K562 (cell line): ENCODE data around the gene NVL. TPM values are rescaled to one million over a fixed set of nuclear protein-coding genes. Genes with fewer than 3 reads are reported as not detected.

Experiments used
- GABPB1 ChIP-seq: sonication (generic); formaldehyde crosslinking; IDR thresholded peaks from 2 replicates; pipeline ENCODE4 v1.8.0; 2022; ENCODE audit warnings: mild to moderate bottlenecking, missing genetic modification reagents
- NFYB ChIP-seq: IDR thresholded peaks from 2 replicates; pipeline ENCODE4 v1.6.1; 2011; ENCODE audit warnings: mild to moderate bottlenecking, moderate library complexity; ENCODE audit not compliant: insufficient read length; ENCODE audit errors: extremely low read depth
- PHB ChIP-seq: fragments of 250-450 bp; sonication (Bioruptor Pico); IDR thresholded peaks from 2 replicates; pipeline ENCODE4 v1.5.0; 2021
- PHF8 ChIP-seq: fragments of 200-600 bp; sonication (generic); IDR thresholded peaks from 2 replicates; pipeline ENCODE4 v1.6.1; 2012; ENCODE audit warnings: mixed run types, mild to moderate bottlenecking, inconsistent platforms, low read length, moderate library complexity, borderline replicate concordance
- SIN3B ChIP-seq: fragments of 450-650 bp; IDR thresholded peaks from 2 replicates; pipeline ENCODE4 v1.6.1; 2017; ENCODE audit warnings: low read depth, mild to moderate bottlenecking, moderate library complexity
- SRSF3 ChIP-seq: fragments of 200-400 bp; formaldehyde crosslinking; IDR thresholded peaks from 2 replicates; pipeline ENCODE4 v1.6.1; 2016; ENCODE audit warnings: mild to moderate bottlenecking, low read length, moderate library complexity; ENCODE audit not compliant: insufficient read depth
- SUPT5H ChIP-seq: fragments of 450-650 bp; IDR thresholded peaks from 2 replicates; pipeline ENCODE4 v1.6.1; 2016
- ZBTB40 ChIP-seq, 2 experiments: fragments of 450-650 bp in 1 of 2; sonication (generic) in 1 of 2; formaldehyde crosslinking in 1 of 2; IDR thresholded peaks; 2 replicates each; pipeline versions ENCODE4 v1.7.1 to v1.9.0; 2016 to 2022; ENCODE audit warnings: inconsistent platforms in 1 of 2, mild to moderate bottlenecking in 1 of 2, missing genetic modification reagents in 1 of 2
- ZBTB8A ChIP-seq: fragments of 450-650 bp; IDR thresholded peaks from 2 replicates; pipeline ENCODE4 v1.6.1; 2018; ENCODE audit warnings: mild to moderate bottlenecking, moderate library complexity; ENCODE audit not compliant: partially characterized antibody
- ZNF197 ChIP-seq: fragments of 200-800 bp; sonication (Bioruptor generic); IDR thresholded peaks from 2 replicates; pipeline ENCODE4 v1.6.1; 2016; ENCODE audit warnings: low read depth, missing genetic modification characterization, missing compliant biosample characterization
- ZSCAN29 ChIP-seq: fragments of 450-650 bp; IDR thresholded peaks from 2 replicates; pipeline ENCODE4 v1.6.1; 2017
- polyA plus RNA-seq, 8 experiments: library from polyadenylated mRNA; depleted of rRNA in 4 of 8; stranded (reverse) in 5 of 8; unstranded in 3 of 8; fragments of >200 nt; fragmentation: Nextera tagmentation in 2 of 8; fragmentation: Illumina TruSeq in 1 of 8; extraction: Ambion mirVana in 2 of 8; extraction: Trizol in 1 of 8; gene quantifications; 2 replicates each; pipeline versions ENCODE4 v1.2.1 to v1.2.3, GENCODE V29; 2011 to 2014; ENCODE audit warnings: inconsistent platforms in 1 of 8, missing spikeins in 1 of 8
- total RNA-seq, 7 experiments: library from RNA; depleted of rRNA in 6 of 7; stranded (reverse); fragments of >200 nt in 6 of 7; fragmentation: Illumina TruSeq in 2 of 7; extraction: Trizol in 2 of 7; gene quantifications; 2 replicates each; pipeline versions ENCODE4 v1.2.1 to v1.2.3, GENCODE V29; 2011 to 2021; ENCODE audit warnings: low replicate concordance in 1 of 7
- TF ChIP-seq, protein P1 (sequence below), 2 experiments: IDR thresholded peaks; 2 replicates each; pipeline ENCODE4 v1.6.1; 2012; ENCODE audit warnings: improper control_type of control experiment in 2 of 2, low read depth in 2 of 2, low read length in 2 of 2, borderline replicate concordance in 1 of 2
- TF ChIP-seq, protein P2 (sequence below): fragments of 200-800 bp; sonication (Bioruptor generic); IDR thresholded peaks from 2 replicates; pipeline ENCODE4 v1.6.1; 2017; ENCODE audit warnings: missing genetic modification characterization, missing compliant biosample characterization

The NVL gene
- total and polyA plus RNA-seq, 9 of the 15 experiments (the other 6 are each of a cell fraction or from before 2014, with no cell fraction given): 32.5 to 86.6 (median 62.9) TPM

GRCh38 chr1:224356685-224357625, 27.0 kb upstream of the NVL start, which contains the start of gene CNIH4 (continued):
- TF ChIP-seq ZBTB40 (IDR thresholded peaks at IDR 0.05) (peak; percentile 68), ZBTB40 (CRISPR knock-in tag; IDR thresholded peaks at IDR 0.05) (no peak), ZSCAN29 (0 out of 2 replicates have a peak, but pooled peaks have one; percentile 36), PHF8 (peak; percentile 93; the same call in 1 of the 2 replicates), GABPB1 (CRISPR knock-in tag) (peak; percentile 61; the same call in 1 of the 2 replicates), NFYB (peak; percentile 27), ZNF197 (CRISPR knock-in tag) (no peak; the same call in 1 of the 2 replicates), ZBTB8A (no peak), PHB (CRISPR knock-in tag) (no peak), SRSF3 (no peak), SIN3B (peak; percentile 64), SUPT5H (peak; percentile 86)
- TF ChIP-seq, protein P1, sequence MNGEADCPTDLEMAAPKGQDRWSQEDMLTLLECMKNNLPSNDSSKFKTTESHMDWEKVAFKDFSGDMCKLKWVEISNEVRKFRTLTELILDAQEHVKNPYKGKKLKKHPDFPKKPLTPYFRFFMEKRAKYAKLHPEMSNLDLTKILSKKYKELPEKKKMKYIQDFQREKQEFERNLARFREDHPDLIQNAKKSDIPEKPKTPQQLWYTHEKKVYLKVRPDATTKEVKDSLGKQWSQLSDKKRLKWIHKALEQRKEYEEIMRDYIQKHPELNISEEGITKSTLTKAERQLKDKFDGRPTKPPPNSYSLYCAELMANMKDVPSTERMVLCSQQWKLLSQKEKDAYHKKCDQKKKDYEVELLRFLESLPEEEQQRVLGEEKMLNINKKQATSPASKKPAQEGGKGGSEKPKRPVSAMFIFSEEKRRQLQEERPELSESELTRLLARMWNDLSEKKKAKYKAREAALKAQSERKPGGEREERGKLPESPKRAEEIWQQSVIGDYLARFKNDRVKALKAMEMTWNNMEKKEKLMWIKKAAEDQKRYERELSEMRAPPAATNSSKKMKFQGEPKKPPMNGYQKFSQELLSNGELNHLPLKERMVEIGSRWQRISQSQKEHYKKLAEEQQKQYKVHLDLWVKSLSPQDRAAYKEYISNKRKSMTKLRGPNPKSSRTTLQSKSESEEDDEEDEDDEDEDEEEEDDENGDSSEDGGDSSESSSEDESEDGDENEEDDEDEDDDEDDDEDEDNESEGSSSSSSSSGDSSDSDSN (IDR thresholded peaks at IDR 0.05; ENCODE audit: borderline replicate concordance in 1 of 2, low read depth in 2 of 2, low read length in 2 of 2): peak; percentile 71 to 80; a peak in 3 of 4 replicates
- TF ChIP-seq, protein P2, sequence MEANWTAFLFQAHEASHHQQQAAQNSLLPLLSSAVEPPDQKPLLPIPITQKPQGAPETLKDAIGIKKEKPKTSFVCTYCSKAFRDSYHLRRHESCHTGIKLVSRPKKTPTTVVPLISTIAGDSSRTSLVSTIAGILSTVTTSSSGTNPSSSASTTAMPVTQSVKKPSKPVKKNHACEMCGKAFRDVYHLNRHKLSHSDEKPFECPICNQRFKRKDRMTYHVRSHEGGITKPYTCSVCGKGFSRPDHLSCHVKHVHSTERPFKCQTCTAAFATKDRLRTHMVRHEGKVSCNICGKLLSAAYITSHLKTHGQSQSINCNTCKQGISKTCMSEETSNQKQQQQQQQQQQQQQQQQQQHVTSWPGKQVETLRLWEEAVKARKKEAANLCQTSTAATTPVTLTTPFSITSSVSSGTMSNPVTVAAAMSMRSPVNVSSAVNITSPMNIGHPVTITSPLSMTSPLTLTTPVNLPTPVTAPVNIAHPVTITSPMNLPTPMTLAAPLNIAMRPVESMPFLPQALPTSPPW (CRISPR knock-in tag): peak; percentile 64
